ENCODE data around the gene CCL16.

The CCL16 gene

DNA sequence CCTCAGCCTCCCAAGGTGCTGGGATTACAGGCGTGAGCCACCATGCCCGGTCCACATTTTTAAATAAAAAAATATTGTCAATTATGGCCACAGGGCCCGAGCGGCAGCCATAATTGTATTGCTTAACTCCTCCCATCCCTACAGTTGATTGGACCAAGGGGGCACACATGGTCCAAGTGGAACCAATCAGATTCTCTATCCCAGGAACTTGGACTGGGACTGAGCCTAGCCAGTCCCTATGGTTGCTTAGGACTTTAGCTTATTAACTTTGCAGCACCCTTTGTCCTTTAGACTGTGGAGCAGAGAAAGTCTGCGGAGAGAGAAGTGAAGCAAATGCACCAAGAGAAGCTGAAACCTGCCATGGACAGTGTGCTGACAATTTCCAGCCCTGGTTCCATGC, 45.2 kb downstream of the CCL16 start:
- DNase-seq (ENCODE audit: low read depth): no peak

DNA sequence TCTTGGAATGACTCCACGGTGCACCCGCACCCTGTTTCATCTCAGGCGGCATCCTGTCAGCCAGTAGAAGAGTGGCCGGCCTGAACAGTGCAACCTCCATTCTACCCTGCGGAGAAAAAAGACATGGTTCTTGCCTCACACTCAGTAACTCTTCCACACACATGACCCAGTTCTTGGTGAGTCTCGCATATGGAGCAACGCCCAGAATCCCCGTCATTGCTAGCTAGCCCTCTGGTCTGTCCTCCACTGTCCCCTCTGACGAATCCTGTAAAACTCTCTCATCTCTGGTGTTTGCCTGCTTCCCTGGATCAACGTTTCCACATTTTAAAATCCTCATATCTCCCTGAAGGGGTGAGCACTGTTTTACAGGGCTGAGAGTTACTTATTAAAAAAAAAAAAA, 46.5 kb downstream of the CCL16 start:
- DNase-seq (ENCODE audit: low read depth): no peak

DNA sequence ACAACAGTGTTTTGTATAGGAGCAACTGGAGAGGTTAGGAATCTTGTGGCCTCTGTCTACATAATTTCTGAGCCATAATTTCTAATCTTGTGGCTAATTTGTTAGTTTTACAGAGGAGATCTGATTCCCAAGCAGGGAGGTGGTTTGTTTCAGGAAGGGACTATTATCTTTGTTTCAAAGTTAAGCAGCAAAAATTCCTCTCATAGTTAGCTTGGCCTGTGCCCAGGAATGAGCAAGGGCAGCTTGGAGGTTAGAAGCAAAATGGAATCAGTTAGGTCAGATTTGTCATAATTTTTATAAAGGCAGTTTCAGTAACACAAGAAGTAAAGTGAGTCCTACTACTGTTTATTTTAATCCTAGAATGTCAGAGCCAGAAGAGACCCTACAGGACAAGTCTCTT, 48.7 kb downstream of the CCL16 start:
- no peak for DNase-seq (ENCODE audit: low read depth)

DNA sequence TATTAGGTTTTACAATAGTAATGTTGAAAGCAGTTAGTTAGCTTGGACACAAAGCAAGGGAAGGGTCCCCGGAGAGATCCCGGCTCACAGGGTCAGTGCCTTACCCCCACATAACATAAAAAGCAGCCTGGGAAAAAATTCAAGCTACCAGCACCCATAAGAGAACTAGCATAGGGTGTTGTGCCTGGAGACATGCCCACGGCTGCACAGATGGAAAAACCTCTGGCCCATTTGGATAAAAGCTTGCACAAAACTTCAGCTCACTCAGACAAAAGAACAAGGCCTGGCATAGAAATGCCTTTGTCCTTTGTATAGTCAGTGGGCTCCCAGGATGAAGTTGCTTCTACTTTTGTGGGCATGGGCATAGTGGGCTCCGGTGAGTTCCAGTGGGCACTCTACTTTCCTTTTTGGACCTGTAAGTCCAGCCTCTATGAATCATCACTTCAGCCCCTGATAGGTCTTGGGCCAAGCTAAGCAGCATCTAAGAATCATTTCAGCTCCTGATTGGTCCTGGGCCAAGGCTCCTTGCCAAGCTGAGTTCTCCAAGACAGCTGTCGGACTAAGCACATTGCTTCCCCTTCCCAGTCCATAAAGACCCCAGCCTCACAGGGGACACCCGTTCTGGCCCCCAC, 49.4 kb downstream of the CCL16 start:
- no peak for DNase-seq (ENCODE audit: low read depth)

- DNase-seq (ENCODE audit: low read depth): no peak
These were observed 50.9 kb downstream of the CCL16 start, which contains the start of gene RDM1 for GRCh38 chr17:35930211-35931065. Gene RDM1, minus strand, starts transcription at chr17:35930773. Its CDS starts 46 bp downstream, at chr17:35930727.

GRCh38 chr17:35927714-35928113, 53.6 kb downstream of the CCL16 start:
- no peak for DNase-seq (ENCODE audit: low read depth)

Data from HS-27A (cell line).